ENCODE results near the gene ANXA2R. TPM values are rescaled to one million over a fixed set of nuclear protein-coding genes. Genes with fewer than 3 reads are reported as not detected.

ANXA2R gene
- total and polyA plus RNA-seq, 2 of the 13 experiments (the other 11 are each of a cell fraction or from before 2014, with no cell fraction given), result 0.95 to 1.3 TPM

- Histone ChIP-seq H2AFZ (ENCODE audit: low read length) (no peak overlapping the region), H3K79me2 (ENCODE audit: insufficient read depth, low read length) (peaks cover 4% of the 10 kb centered on the region), H3K9ac (ENCODE audit: insufficient read depth, low read depth, low read length) (no peak overlapping the region), H3K4me2 (ENCODE audit: low read depth, low read length) (peak overlapping the region; percentile 16; the same call in 1 of the 2 replicates), H3K36me3 (replicated peaks in 1 of 2; ENCODE audit: control insufficient read depth in 1 of 2, insufficient read depth in 2 of 2, low read length in 2 of 2) (no peaks in the 10 kb centered on the region), H3K4me1 (ENCODE audit: insufficient read depth, low read length) (peaks cover 37% of the 10 kb centered on the region), H3K27ac (ENCODE audit: extremely low read length, insufficient read depth, low read length) (no peak overlapping the region), H3K9me3 (ENCODE audit: low read length) (no peaks in the 10 kb centered on the region), H3K27me3 (ENCODE audit: control insufficient read depth in 1 of 2, insufficient read depth in 2 of 2, low read length in 2 of 2) (no peaks in the 10 kb centered on the region; a peak in 1 of 5 replicates), H4K20me1 (ENCODE audit: insufficient read depth, low read length) (no peaks in the 10 kb centered on the region), H3K4me3 (replicated peaks in 1 of 3; ENCODE audit: insufficient read depth in 1 of 3, low read depth in 2 of 3, low read length in 3 of 3) (no peak overlapping the region)
- BruUV-seq (replicated peaks), result no TSS peak
- WGBS (ENCODE audit: low lambda C conversion rate), result 73% methylated on average over 5 of the region's 5 CpGs
- no peak for DNase-seq (ENCODE audit: low spot score)
- no peak for TF ChIP-seq HOXA7 (CRISPR knock-in tag; IDR thresholded peaks at IDR 0.05)
- TF ChIP-seq SRSF4 (IDR thresholded peaks at IDR 0.05; ENCODE audit: low read depth, low read length, poor library complexity, severe bottlenecking), result no peak
- TF ChIP-seq GATAD1 (CRISPR knock-in tag; IDR thresholded peaks at IDR 0.05), result no peak
- TF ChIP-seq PRPF4 (IDR thresholded peaks at IDR 0.05; ENCODE audit: low read depth, low read length, poor library complexity, severe bottlenecking), result no peak
- no peak for TF ChIP-seq MYC (CRISPR knock-in tag; IDR thresholded peaks at IDR 0.05; ENCODE audit: borderline replicate concordance)
- no peak for TF ChIP-seq MBNL3 (CRISPR knock-in tag; conservative IDR thresholded peaks at IDR 0.05)
- no peak for TF ChIP-seq ERF (CRISPR knock-in tag; IDR thresholded peaks at IDR 0.05)
- TF ChIP-seq SNAI1 (CRISPR knock-in tag; IDR thresholded peaks at IDR 0.05; ENCODE audit: borderline replicate concordance), result no peak
- TF ChIP-seq POGZ (CRISPR knock-in tag; IDR thresholded peaks at IDR 0.05), result no peak
- TF ChIP-seq HIC2 (CRISPR knock-in tag; IDR thresholded peaks at IDR 0.05; ENCODE audit: low read depth), result no peak
- intact Hi-C loops (cut with micrococcal nuclease; ENCODE audit: unreplicated experiment) (loop anchor here (10.0 kb wide), 1 partner anchor 201 kb away; the partner anchor contains the start of gene SELENOP), in situ Hi-C loops (cut with HindIII; ENCODE audit: extremely low pct_ligation_motif_present, low pct_unique_long_range_greater_than_20kb) (loop anchor here (25.0 kb wide), 1 partner anchor 204 kb away; the partner anchor contains the start of gene SELENOP)
- POLR2A ChIA-PET, result interaction anchor here (1.1 to 4.1 kb wide), 2 partner anchors 8 to 14 kb away, joined by 3 to 72 read pairs; no protein-coding TSS in a partner anchor
- CTCF ChIA-PET (ENCODE audit: low intra/inter-chr PET ratio, low total read pairs), result no interaction called here
- FAIRE-seq, result no peak
- no peak for ATAC-seq
These were observed 23.8 kb downstream of the ANXA2R start for GRCh38 chr5:43016217-43016779.
